HS-27A (cell line): ENCODE measurements around the gene LHPP.
"Not testable (repeated sequence)": the region's sequence is repeated elsewhere in the genome, so short reads cannot be mapped to it uniquely, and the experiment has no call there.

Experiments used
- DNase-seq: peaks from one replicate; pipeline ENCODE4 v3.0.0-alpha.2; 2012; ENCODE audit warnings: low read depth, missing footprints

The LHPP gene

DNA sequence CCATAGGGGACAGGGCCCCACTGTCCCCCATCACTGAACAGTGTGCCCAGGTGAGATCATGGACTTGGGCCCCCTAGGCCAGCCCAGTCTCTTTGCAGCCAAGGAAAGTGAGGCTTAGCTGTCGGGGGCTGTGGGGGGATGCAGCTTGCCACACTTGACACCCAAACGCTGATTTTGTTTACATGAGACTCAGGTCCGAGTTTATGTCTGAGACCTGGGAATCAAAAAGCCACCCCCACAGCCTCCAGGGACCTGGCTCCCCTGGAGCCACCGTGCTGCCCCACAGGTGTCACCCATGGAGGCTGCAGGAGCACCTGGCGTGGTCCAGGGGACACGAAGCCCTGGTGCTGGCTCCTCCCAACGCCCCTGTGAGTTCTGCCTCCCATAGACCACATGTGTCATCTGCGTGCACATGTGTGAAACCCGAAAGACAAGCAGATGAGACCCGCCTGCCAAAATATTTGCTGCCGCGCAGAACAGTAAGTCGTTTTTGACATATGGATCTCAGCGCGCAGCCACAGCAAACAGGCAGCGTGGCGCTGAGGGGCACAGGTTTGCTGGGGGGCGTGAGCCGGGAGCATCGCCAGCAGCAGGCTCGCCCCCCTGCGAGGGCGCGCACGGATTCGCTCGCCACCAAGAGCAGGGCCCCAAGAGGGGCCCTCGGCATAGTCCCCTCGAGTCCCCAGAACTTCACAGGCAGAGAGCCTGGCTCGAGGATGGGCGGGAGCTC is 112.3 kb downstream of the LHPP start:
- DNase-seq, result no peak

DNA sequence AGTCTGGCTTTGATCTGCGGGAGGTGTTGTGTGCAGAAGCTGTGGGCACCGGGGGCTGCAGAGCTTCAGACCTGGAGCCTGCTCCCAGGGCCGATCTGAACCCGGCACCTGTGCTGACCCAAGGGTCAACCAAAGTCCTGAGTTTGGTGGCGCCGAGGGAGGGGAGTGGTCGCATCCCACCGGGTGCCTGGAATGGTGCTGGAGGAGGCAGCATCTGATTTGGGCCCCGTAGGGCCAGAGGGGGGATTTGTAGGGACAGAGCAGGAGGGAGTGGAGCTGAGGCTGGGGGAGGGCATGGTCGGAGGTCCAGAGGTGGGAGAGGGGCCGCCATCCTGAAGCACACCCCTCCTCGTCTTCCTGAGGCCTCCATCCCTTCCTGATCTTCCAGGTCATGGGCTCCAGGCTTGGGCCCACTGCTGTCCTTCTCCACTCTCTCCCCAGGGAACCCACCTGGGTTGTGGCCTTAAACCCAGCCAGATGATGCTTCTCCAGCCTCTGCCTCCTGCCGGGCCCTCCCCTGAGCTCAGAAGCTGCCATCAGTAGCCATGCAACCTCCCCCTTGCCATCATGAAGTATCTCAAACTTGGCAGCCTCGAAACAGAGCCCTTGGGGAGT is 112.9 kb downstream of the LHPP start:
- DNase-seq, result no peak

DNA sequence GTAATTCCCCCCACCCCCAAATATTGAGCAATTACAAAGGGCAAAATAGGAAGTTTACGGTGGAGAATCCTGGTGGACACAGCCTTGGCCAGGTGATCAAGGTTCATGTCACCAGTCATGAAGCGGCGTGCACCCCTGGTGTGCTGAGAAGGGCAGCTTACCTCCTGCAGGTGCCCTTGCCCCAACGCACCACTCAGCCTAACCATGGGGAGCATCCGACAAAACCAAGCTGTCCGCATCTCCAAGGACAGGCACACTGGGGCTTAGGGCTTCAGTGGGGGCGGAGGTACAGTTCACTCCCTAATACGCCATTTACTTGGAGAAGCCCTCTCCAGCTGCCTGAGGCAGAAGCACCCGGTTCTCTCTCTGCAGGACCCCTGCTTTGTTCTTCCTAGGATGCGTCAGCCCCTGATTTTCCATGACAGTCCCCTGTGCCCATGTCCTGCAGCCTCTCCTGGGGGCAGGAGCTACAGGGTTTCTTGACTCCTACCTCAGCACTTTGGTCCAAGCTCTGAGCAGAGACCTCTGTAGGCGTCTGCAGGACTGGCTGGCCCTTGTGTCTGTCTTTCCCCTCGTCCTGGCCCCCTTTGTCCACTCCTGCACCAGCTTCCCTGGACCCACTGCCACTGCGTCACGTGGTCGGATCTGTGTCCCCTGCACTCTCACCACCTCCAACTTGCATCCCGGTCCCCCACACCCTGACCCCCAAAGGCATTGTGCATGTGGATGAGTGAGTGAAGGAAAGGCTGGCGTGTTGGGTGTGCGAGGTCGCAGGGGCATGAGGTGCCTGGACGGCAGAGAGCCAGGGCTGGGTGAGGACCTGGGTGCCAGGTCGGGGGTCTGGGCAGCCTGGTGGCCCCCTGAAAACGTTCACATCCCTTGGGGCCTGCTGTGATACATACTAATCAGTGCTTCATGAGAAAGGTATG is 113.7 kb downstream of the LHPP start:
- DNase-seq, result no peak

DNA sequence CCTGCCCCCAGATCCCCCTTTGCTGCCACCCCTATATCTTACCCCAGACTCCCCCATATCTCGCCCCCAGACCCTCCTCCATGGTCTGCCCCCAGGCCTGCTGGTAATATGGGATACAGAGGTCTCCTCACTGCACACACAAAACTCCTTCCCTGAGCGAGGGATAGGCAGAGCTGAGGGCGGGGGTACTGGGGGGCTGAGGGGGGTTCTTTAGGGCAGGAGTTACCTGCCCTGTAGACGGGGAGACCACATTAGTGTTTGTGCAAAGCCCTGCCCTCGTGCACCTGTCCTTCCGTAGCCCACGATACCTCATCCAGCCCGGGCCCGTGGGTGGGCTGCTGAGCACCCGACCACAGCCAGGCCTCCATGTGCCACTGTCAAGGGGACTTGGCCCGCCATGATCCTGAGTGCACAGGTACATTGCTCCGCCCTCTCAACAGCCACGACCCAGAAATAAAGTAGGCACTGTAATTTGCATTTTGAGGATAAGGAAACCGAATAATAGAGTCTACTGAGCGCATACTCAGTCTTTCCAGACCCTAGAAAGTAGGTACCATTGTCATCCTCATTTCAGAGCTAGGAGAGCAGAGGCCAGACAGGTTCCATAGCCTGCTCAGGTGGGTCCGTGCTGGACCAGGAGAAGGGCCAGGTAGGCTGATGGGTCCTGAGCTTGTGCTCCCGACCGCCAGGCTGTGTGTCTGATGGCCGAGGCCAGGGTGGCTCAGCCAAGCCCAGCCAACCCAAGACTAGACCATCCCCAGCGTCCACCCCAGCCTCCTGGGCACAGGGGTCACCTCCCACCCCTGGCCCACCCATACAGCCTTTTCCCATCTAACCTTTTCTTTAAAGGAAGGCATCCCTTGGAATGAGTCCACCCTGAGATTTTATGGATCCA is 115.2 kb downstream of the LHPP start:
- DNase-seq, result no peak

DNA sequence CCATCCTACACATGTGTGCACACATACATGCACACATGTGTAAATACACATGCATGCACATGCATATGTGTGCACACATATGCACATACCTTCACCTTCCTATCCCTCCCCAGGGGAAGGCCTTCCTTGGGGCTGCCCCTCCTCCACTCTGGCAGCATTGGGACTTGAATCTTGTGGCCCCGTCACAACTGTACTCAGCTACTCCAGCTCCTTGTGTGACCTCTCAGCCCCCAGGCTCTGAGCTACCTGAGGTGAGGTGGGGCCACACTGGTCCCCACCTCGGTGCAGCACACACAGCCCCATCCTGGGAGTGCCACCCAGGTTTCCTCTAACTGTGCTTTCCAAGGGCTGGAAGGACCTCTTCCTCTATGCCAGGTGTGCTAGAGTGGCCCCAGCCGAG is 116.0 kb downstream of the LHPP start:
- no peak for DNase-seq

DNA sequence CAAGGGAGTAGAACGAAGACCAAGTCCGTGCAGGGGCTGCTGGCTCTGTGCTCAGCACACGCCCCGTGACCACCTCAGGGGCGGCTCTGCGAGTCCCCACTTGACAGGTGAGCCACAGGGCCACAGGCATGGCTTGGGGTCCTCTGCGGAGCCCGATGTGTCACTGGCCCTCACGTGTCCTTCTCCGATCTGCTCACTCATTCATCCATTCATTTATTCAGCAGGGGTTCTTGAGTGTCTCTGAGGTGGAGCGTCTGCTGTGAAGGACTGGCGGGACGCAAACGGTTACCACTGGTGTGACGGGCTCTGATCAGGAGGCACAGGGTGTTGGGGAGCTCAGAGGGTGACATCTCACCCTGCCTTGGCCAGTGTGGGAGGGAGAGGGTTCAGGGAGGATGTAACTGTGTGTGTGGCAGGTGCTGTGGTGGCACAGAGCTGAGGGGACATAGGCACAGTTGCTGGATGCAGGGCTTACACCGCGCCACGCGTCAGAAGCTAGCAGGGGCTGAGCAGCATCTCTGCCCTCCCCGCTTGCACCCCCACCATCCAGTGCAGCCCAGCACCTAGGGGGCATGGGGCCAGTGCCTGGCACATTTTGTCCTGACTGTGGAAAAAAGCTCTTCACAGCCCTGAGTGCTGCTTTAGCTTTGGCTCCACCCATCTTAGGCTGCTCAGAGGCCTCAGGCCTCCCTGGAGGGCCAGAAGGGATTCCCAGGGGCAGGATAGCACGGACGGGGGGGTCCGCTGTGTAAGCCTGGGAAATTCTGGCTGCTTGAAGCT is 116.8 kb downstream of the LHPP start:
- DNase-seq, result no peak

DNA sequence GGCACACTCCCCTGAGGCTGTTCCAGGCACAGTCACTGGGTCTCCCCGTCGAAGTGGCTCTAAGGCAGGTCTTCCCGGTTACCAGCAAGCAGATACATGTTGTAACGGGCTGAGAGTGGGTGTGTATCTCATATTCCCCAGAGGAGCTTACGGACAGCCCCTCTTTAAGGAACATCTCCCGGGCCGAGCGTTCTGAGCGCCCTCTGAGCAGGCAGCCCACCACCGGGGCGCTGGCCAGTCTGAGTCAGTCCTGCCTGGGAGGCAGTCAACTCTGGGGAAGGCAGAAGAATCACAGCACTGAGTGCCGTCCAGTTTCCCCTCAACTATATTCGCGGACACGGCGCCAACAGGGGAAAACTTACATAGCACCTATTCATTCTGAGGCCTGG is 117.4 kb downstream of the LHPP start:
- DNase-seq, result no peak

DNA sequence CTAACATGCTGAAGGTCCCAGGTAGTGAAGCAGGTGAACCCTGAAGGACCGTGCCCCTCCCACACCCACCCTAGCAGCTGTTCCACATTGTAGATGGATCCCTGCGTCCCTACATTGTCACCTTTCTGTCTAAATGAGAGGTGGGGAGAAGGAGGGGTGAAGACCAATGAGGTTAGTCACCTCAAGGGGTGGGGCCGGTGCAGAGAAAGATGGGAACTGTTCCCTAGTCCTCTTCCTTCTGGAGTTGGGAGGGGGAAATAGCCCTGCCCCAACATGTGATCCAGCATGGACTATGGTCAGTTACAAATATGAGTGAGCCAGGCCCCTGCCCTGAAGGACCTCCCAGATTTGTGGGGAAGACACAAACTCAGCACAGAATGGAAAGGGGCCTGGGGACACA is 124.5 kb downstream of the LHPP start:
- no peak for DNase-seq

DNA sequence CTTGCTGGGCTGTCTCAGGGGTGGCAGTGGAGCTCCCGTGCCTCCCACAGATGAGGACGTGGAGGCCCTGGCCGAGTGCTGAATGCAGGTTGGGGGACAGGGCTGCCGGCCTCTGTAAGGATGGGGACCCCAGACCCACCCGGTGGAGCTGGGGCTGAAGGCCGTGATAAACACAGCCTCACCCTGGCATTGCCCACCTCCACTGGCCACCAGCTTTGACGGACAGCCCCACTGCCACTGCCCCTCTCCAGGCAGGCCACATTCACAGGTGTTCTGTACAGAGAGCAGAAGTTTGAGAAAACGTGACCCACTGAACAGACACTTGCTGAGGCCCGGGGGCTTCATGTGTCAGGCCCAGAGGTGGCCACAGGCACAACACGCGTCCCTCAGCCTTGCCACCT is 126.2 kb downstream of the LHPP start:
- no peak for DNase-seq

DNA sequence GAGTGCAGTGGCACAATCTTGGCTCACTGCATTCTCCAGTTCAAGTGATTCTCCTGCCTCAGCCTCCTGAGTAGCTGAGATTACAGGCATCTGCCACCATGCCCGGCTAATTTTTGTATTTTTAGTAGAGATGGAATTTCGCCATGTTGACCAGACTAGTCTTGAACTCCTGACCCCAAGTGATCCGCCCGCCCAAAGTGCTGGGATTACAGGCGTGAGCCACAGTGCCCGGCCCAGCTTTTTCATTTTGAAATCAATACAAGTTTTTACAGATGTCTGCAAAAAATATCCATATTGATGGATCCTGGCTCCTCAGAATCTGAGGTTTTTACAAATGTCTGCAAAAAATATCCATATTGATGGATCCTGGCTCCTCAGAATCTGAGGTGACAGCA is 126.7 kb downstream of the LHPP start:
- not testable (repeated sequence) for DNase-seq

DNA sequence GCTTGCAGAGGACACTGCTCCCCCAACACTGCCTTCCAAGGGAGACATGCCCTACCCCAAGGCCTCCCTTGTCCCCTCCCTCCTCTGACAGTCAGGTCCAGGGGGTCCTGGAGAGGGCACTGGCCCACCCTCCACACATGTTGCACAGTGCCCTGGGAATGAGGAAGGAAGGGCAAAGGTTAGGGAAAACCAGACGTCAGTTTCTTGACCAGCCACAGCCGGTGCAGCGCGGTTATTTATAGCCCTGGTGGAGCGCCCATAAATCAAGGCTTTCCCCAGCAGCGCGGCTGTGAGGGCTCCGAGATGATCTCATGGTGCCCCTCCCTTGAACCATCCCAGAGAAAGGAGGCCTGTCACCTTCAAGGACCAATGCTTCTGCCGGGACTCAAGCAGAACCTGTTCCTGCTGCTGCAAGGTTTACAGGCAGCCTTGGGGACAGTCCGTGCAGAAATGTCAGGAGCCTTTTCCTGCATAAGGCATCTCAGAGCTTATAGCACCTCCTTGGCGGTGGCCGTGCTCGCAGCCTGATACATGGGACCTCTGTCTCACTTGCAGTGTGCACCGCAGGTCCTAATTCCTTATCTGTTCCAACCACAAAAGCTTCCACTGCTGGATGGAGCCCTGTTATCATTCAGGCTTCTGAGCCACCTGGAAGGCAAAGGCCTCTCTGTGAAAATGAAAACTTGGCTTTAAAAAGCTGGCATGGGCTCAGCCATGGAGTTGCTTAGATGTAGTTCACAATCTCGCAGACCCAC is 127.3 kb downstream of the LHPP start:
- no peak for DNase-seq

DNA sequence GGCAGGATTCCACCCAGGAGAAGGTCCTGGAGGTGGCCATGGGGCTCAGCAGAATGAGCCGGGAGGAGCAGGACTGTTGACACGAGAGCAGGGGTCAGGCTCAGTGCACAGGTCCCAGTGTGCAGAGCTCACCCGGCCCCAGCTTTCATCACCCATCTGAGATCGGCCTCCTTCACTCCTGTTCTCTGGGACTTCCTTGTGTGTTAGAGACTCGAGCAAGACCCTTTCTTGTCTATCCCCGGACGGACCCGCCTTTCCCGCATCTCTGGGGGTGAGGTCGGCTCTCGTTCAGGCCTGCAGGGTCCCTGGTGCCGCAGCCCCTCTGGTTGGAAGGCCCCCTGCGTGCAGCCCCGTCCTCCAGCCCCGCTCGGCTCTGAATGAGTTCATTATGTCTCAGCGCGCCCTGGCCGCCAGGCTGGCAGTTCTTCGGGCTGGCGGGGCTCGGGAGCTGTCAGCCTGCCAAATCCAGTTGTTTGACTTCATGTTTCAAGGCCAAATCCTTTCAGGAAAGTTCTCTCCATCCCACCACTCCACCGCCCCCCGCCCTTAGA is 127.9 kb downstream of the LHPP start:
- no peak for DNase-seq

DNA sequence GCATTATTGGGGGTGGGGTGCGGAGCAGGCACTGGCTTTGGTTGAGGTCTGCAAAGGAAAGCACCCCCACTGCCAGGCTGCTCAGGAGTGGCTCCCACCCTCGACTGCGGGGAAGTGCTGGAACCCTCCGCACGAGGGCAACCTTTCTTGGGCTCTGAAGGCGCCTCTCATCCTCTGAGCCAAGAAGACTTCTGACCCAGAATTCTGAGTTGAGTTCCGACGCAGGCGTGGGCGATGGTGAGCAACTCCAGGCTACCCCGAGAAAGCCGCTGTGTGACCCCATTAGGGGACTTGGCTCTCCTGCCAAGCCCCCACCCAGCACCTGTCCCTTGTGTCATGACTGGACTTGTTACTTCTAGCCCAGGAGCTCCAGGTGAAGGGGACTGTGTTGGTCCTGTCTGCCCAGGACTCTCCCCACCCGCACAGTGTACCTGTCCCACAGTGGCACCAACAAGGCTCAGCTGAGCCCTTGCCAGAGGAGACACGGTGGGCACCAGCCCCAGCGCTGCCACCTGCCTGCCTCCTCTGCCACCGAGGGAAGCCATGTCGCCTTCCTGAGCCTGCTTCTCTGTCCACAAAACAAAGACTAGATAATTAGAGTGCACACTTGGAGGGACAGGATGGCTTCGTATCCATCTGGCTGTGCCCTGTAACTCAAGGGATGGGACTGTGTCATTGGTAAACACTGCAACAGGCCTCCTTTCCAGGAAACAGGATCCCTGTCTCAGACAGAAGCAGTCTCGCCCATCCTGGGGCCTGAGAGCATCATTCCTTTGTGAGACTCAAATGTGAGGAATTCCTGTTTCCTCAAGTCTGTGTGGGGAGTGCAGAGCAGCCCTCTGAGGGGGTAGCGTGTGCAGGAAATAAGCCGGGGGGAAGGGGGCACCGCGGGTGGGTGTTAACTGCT is 128.8 kb downstream of the LHPP start:
- no peak for DNase-seq

DNA sequence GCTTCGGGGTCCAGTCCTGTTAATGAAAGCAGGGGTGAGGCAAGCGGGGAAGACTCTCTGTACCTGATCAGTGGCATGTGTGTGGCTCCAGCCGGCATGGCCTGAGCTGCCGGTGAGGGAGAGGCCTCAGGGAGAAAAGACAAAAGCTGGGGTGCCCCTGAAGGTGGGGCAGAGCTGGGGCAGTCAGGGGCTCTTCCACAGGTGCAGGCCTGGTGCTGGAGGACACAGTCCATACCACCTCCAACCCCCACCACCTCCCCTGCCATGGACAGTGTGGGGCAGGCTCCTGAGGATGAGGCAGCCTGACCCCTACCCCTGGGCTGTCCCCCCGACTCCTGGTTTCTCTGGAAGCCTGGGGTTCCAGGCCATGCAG is 129.5 kb downstream of the LHPP start:
- DNase-seq, result no peak

DNA sequence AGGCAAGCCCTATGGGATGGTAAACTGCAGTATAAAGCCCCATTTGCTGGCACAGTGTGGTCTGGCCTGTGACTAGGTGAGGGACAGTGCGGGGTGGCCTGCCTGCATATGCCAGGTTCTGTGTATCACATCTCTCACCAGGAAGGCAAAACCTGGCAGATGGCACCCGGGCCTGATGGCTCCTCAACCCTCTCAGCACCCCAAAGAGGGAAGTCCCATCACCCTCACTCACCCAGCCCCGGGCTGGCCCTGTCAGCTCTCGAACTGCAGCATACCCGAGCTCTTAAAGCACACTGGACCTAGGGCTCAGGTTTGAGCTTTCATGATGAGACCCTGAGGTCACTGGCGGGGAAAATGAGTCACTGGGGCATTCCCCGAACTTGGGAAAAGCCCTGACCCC is 130.5 kb downstream of the LHPP start:
- no peak for DNase-seq

DNA sequence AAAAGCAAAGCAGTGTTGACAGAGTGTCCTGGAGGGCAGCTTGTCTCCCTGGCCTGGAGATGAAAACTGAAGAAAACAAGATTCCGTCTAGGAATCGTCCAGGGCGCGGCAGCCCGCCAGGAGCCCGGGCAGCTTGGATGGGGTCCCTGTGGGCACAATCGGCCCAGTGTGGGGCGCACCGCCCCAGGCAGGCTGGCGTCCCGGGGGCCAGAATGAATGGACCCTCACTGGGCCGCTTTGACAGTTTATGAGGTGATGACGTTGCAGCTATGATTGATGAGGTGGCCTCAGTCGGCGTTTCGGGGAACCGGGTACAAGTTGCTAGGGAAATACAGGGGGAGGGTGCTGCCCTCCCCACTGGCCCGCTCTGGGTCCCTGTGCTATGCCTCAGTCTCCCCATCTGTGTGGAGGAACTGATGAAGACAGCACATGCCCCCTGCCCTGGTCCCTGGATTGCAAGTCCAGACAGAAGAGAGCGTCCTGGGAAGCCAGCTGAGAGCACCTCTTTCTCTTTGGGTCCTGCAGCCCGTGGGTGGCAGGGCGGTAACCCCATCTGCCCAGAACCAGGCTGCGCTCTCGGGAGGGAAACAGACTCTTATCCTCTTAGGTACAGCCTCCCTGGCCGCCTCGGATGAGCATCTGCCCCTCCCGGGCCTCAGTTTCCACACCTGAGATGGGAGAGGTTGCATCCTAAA is 131.3 kb downstream of the LHPP start:
- no peak for DNase-seq

DNA sequence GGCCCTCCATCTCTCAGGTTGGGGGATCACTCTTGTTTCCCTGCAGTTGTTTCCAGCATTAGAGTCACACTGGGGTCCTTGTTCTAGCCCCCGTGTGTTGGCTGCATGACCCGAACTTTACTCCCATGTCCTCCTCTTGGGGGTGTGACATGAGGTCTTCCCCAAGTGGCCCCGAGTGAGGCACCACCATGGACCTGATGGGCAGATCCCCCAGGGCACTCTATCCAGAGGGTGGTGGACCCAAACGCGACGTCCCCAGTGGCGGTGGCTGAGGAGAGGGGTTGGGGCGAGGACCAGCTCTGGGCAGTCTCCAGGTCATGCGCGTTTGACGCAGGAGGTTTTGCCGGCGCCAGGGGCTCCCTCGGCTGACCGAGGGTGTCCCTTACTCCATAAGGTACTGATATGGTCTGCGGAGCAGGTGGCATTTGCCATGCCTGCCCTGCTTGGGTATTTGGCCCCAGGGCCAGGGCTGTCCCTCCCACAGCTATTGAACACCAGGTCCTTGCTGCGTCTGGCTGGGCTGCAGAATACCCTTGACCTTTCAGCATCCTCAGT is 131.9 kb downstream of the LHPP start:
- no peak for DNase-seq

DNA sequence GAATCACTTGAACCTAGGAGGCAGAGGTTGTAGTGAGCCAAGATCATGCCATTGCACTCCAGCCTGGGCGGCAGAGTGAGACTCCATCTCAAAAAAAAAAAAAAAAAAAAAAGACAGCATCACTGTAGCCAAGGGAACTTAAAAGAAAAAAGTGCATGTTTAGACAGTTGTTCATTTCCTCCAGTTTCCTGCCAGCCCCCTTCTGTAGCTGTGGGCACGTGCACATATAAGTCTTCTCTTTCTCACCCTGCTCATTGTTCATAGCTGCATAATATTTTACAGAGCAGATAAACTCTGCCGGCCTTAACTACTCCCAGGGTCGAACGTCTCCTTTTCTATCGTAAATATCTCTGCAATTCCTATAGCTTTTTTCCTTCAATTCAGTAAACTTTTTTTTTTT is 132.6 kb downstream of the LHPP start:
- DNase-seq, result no peak
